ENCODE results near the gene ZNF275.

The ZNF275 gene

GRCh38 chrX:153377727-153378126, 43.8 kb downstream of the ZNF275 start:
- DNase-seq (ENCODE audit: low spot score): no peak

GRCh38 chrX:153378607-153379006, 44.7 kb downstream of the ZNF275 start:
- TF ChIP-seq CTCF (IDR thresholded peaks at IDR 0.05; ENCODE audit: extremely low read depth, insufficient read depth, missing control alignments): no peak
- in situ Hi-C loops (cut with MboI; ENCODE audit: low pct_unique_long_range_greater_than_20kb, low sequenced_read_pairs, unreplicated experiment): no loop called here
- DNase-seq (ENCODE audit: low spot score): no peak

More at GRCh38 chrX:153377727-153378126, 43.8 kb downstream of the ZNF275 start:
- in situ Hi-C loops (cut with MboI; ENCODE audit: low pct_unique_long_range_greater_than_20kb, low sequenced_read_pairs, unreplicated experiment): no loop called here
- TF ChIP-seq CTCF (IDR thresholded peaks at IDR 0.05; ENCODE audit: extremely low read depth, insufficient read depth, missing control alignments): no peak

- no peak for DNase-seq (ENCODE audit: low spot score)
- TF ChIP-seq CTCF (IDR thresholded peaks at IDR 0.05; ENCODE audit: extremely low read depth, insufficient read depth, missing control alignments): no peak
- in situ Hi-C loops (cut with MboI; ENCODE audit: low pct_unique_long_range_greater_than_20kb, low sequenced_read_pairs, unreplicated experiment): no loop called here
These were observed 45.6 kb downstream of the ZNF275 start for GRCh38 chrX:153379508-153379907.

GRCh38 chrX:153379971-153380581, 46.1 kb downstream of the ZNF275 start:
- in situ Hi-C loops (cut with MboI; ENCODE audit: low pct_unique_long_range_greater_than_20kb, low sequenced_read_pairs, unreplicated experiment): no loop called here
- no peak for TF ChIP-seq CTCF (IDR thresholded peaks at IDR 0.05; ENCODE audit: extremely low read depth, insufficient read depth, missing control alignments)
- DNase-seq (ENCODE audit: low spot score): no peak

- in situ Hi-C loops (cut with MboI; ENCODE audit: low pct_unique_long_range_greater_than_20kb, low sequenced_read_pairs, unreplicated experiment): no loop called here
- no peak for DNase-seq (ENCODE audit: low spot score)
- TF ChIP-seq CTCF (IDR thresholded peaks at IDR 0.05; ENCODE audit: extremely low read depth, insufficient read depth, missing control alignments): no peak
These were observed 46.7 kb downstream of the ZNF275 start for GRCh38 chrX:153380691-153381090.

- peak; percentile 21 for TF ChIP-seq CTCF (IDR thresholded peaks at IDR 0.05; ENCODE audit: extremely low read depth, insufficient read depth, missing control alignments)
- in situ Hi-C loops (cut with MboI; ENCODE audit: low pct_unique_long_range_greater_than_20kb, low sequenced_read_pairs, unreplicated experiment): no loop called here
- no peak for DNase-seq (ENCODE audit: low spot score)
These were observed 48.0 kb downstream of the ZNF275 start for GRCh38 chrX:153381684-153382532.

Data from GM13977 (cell line).